ENCODE data around the gene TMX1.

DNA sequence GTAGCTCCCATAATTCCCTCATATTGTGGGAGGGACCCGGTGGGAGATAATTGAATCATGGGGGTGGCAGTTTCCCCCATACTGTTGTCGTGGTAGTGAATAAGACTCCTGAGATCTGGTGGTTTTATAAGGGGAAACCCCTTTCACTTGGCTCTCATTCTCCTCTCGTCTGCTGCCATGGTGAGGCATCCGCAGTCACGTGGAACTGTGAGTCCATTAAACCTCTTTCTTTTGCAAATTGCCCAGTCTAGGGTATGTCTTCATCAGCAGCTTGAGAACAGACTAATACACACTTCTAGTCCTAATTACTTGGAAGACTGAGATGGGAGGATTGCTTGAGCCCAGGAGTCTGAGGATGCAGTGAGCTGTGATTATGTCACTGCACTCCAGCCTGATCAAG is 64.4 kb downstream of the TMX1 start:
- TF ChIP-seq, protein P1, sequence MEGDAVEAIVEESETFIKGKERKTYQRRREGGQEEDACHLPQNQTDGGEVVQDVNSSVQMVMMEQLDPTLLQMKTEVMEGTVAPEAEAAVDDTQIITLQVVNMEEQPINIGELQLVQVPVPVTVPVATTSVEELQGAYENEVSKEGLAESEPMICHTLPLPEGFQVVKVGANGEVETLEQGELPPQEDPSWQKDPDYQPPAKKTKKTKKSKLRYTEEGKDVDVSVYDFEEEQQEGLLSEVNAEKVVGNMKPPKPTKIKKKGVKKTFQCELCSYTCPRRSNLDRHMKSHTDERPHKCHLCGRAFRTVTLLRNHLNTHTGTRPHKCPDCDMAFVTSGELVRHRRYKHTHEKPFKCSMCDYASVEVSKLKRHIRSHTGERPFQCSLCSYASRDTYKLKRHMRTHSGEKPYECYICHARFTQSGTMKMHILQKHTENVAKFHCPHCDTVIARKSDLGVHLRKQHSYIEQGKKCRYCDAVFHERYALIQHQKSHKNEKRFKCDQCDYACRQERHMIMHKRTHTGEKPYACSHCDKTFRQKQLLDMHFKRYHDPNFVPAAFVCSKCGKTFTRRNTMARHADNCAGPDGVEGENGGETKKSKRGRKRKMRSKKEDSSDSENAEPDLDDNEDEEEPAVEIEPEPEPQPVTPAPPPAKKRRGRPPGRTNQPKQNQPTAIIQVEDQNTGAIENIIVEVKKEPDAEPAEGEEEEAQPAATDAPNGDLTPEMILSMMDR (IDR thresholded peaks at IDR 0.05): no peak
- TF ChIP-seq POLR2A (IDR thresholded peaks at IDR 0.05): no peak
